GM21825 (cell line): ENCODE results near the gene LEFTY1.
"Not testable (repeated sequence)": the region's sequence is repeated elsewhere in the genome, so short reads cannot be mapped to it uniquely, and the experiment has no call there.

Source experiments
- ATAC-seq: cut with Tn5 transposase; IDR thresholded peaks from one replicate; pipeline ENCODE4 v1.9.1; 2021; ENCODE audit warnings: mild to moderate bottlenecking, moderate library complexity; ENCODE audit not compliant: unreplicated experiment

Gene LEFTY1, protein sequence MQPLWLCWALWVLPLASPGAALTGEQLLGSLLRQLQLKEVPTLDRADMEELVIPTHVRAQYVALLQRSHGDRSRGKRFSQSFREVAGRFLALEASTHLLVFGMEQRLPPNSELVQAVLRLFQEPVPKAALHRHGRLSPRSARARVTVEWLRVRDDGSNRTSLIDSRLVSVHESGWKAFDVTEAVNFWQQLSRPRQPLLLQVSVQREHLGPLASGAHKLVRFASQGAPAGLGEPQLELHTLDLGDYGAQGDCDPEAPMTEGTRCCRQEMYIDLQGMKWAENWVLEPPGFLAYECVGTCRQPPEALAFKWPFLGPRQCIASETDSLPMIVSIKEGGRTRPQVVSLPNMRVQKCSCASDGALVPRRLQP

DNA sequence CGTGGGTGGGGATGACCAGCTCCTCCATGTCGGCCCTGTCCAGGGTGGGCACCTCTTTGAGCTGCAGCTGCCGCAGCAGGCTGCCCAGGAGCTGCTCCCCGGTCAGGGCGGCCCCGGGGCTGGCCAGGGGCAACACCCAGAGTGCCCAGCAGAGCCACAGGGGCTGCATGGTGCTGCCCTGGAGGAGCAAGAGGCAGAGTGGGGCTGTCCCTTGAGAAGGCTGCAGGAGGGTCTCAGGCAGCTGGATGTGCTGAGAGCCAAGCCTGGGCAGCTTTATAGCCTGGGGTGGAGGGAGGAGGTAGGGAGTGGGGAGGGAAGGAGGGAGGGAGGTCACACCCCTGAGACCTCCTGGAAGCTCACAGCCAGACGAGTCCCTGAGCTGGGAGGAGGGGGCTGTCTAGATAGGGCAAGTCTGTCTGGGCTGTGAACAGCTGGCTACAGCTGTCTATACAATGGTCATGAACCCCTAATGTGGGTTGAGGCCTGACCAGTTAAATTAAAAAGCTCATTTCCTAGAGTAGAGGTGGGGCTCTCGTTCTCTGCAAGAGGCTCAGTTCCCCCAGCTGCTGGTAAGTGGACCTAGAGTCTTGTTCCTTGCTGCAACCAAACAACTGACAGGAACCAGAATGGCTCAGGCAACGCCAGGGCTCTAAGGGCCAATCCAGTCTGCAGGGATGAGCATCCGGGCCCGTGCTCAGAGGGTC, at the start of gene LEFTY1:
Gene LEFTY1, minus strand, starts transcription at position 249 of the 704 bp plus-strand sequence. Its CDS starts 80 bp downstream, at position 169.
- ATAC-seq = no peak

DNA sequence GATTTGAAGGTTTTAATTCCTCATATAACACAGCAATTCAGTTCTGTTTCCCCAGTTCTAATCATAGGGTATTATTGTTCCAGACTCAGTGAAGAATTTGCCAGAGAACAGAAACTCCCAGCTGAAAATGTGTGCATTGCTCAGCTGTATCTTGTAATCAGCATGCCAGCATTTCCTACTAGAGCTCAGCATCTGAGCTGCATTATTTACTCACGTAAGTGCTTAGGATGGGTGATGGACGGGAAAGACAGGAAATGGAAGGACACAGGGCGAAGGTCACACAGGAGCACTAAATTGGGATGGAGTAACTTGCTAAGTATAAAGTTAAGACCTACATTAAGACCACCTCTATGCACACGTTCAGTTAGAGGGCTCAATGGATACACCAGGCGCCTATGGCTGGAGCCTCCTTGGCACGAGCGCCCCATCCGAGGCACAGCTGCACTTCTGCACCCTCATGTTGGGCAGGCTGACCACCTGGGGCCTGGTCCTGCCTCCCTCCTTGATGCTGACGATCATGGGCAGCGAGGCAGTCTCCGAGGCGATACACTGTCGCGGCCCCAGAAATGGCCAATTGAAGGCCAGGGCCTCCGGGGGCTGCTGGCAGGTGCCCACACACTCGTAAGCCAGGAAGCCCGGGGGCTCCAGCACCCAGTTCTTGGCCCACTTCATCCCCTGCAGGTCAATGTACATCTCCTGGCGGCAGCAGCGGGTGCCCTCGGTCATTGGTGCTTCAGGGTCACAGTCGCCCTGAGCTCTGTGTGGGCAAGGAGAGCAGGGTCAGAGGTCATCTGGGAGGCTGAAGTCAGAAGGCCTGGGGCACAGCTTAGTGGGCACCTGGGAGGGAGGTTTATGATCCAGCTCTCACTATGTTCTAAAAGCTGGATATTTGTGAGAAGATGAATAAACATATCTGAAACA, 48.4 kb upstream of the LEFTY1 start:
- ATAC-seq = no peak

DNA sequence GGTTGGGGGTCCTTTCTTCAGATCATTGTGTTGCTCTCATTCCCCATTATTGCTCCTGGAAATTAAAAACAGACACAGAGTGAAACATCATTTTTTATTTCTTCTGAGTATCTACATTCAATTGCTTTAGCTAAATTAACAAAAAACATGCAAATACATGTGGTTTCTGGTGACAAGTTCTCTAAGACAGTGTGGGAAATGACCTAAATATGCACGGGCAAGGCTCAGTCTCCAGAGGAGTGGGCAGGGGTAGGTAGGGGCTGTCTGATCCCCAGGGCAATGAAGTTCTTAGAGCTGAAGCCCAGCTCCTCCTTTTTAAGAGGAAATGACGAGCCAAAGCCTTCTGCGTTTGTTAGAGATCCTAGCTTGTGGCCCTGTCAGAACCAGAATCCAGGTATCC, 47.6 kb upstream of the LEFTY1 start:
- no peak for ATAC-seq

DNA sequence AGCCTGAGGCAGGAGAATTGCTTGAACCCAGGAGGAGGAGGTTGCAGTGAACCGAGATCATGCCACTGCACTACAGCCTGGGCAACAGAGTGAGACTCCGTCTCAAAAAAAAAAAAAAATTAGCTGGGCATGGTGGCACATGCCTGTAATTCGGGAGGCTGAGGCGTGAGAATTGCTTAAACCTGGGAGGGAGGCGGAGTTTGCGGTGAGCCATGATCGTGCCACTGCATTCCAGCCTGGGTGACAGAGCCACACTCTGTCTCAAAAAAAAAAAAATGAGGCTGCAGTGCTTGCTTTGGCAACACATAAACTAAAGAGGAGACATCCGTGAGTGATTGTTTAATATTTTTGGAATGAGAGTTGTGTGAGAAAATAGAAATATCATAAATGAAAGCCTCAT, 47.1 kb upstream of the LEFTY1 start:
- ATAC-seq = not testable (repeated sequence)

DNA sequence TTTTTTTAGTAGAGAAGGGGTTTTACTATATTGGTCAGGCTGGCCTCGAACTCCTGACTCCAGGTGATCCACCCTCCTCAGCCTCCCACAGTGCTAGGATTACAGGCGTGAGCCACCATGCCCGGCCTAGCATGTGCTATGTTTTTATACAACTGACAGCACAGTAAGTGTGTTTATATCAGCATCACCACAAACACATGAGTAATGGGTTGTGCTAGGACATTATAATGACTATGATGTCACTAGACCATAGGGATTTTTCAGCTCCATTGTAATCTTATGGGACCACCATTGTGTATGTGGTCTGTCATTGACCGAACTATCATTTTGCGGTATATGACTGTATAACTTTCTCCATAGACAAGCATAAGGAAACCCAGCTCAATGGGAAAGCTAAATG, 45.8 kb upstream of the LEFTY1 start:
- ATAC-seq = no peak

DNA sequence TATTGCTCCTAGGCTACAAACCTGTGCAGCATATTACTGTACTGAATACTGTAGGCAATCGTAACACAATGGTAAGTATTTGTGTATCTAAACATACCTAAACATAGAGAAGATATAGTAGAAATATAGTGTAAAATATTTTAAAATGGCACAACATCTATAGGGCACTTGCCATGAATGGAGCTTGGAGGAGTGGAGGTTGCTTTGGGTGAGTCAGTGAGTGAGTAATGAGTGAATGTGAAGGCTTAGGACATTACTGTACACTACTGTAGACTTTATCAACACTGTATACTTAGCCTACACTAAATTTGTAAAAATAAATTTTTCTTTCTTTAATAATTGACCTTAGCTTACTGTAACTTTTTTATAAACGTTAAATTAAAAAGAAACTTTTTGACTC, 44.1 kb upstream of the LEFTY1 start:
- ATAC-seq = no peak

DNA sequence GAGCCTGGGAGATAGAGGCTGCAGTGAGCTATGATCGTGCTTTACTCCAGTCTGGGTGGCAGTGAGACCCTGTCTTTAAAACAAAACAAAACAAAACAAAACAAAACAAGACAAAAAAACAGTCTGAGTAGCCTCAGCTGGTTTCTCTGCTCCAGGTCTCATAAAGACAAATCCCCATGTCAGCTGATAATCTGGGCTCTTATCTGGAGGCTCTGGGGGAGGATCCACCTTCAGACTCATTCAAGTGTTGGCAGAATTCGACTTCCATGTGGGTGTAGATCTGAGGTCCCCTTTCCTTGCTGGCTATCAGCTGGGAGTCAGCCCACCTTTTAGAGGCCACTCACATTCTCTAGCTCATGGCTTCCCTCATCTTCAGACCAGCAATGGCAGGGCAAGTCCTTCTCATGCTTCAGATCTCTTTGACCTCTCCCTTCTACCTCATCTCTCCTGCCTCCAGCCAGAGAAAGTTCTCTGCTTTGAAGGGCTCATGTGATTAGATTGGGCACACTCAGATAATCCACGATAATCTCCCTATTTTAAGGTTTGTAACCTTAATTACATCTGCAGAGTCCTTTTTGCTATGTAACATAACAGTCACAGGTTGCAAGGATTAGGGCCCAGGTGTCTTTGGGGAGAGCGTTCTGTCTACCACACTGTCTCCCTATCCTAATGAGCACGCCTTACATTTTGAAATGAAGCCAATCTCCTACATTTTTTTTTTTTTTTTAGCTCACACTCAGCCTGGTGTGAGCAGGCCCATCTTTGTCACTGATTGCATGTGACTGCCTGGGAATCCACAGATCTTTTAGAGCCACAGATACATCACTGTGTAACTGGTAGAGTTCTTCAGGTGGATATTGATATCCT, 42.6 kb upstream of the LEFTY1 start:
- ATAC-seq = no peak

DNA sequence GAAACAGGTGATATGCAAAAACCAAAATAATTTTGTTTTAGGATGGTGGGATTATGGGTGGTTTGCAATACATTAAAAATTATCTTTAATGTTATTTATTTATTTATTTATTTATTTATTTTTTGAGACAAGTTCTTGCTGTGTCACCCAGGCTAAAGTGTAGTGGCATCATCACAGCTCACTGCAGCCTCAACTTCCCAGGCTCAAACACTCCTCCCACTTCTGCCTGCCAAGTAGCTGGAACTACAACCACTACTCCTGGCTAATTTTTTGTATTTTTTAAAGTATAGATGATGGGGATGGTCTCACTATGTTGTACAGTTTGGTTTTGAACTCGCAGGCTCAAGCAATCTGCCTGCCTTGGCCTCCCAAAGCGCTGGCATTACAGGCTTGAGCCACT, 41.6 kb upstream of the LEFTY1 start:
- no peak for ATAC-seq

DNA sequence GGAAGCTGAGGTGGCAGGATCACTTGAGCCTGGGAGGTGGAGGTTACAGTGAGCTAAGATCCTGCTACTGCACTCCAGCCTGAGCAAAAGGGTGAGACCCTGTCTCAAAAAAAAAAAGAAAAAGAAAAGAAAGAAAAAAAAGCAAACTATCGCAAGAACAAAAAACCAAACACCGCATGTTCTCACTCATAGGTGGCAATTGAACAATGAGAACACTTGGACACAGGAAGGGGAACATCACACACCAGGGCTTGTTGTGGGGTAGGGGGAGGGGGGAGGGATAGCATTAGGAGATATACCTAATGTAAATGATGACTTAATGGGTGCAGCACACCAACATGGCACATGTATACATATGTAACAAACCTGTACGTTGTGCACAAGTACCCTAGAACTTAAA, 40.5 kb upstream of the LEFTY1 start:
- not testable (repeated sequence) for ATAC-seq

DNA sequence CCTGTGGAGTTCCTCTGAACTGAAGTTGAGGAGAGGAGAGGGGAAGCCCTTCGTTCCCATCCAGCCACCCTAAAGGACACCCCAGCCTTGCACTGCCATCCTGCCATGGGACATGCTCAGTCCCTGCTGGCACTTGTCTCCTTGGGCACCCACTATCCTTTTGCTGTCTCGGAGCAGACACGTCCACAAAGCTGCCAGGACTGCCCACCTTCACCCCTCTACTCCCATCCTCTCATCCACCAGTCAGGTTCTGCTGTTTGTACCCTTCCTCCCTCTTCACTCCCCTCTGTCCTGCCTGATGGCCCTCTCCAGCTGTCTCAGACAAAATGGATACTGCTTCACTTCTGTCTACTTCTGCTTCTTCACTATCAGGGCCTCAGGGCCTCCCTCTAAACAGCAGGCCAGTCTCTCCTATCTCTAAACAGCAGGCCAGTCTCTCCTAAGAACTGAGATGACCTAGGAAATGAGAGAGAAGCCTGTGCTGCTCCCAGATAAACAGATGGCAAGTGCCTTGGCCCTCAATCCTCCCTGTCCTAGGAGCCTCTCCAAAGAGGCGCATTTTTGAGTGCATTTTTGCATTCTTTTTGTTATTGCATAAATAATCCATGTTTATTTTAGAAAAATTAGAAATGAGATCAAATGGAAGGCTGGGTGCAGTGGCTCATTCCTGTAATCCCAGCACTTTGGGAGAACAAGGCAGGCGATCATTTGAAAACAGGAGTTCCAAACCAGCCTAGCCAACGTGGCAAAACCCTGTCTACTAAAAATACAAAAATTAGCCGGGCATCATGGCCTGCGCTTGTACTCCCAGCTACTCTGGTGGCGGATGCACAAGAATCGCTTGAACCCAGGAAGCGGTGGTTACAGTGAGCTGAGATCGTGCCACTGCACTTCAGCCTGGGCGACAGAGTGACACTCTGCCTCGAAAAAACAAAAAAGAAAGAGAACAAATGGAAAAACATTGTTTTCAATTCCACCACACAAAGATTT, 39.5 kb upstream of the LEFTY1 start:
- no peak for ATAC-seq

DNA sequence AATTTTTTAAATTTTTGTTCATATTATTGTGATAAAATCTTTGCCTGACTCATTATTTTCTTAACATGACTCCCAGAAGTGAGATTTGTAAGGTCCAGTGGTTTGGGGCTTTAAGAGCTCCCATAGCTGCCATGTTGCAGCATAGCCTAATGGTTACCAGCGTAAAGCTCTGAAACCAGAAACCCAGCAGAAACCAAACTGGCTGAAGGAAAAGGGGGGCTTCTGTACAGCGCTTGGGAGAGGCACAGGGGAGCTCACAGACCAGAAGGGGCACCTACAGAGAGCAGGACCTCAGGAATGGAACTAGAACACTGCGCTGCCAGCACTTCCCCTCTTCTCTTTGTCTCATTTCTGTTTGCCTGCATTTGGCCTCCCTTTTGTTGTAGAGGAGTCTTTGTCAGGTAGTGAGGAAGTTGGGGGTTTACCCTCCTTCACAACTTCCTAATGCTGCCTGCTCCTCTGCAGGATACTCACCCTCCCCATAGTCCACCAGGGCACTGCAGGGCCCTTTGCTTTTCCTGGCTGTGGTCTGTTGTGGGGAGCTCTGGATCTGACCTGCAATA, 37.7 kb upstream of the LEFTY1 start:
- ATAC-seq = no peak

DNA sequence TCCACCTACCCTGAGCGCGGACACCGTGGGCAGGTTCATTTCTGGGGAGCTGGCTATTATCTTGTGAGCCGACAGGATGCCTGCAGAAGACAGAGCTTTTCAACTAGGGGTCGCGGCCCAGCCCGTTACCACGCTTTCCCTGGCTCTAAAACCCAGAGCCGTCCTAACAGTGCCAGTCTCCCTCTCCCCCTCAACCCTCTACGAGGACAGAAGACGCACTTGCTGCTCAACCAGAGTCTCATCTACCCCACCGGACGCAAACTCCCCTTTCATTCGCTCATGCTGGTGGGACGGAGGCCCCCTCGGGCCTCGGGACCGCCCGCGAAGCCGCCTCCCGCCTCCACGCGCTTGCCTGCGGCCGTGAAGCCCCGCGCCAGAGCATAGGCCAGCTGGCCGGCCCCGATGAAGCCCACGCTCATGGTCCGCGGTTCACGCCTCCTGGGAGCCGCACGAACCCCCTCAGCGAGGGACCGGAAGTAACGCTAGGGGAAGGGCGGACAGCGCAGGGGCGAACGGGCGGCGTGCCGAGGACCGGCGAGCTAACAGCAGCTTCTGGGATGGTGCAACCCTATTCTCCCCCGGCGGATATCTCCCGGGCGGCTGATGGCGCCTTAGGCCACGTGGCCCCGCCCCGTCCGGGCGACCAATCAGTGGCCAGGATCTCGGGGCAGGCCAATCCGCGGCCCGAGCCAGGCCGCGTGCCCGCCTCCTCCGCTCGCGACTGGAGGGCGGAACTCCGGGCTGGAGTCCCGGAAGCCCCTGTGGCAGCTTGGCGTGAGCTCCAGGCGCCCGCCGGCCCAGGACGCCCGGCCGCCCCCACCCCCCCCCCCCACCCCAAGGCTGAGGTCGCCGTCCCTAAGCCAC, 35.0 kb upstream of the LEFTY1 start, which contains the start of gene PYCR2:
Gene PYCR2, minus strand, starts transcription at position 559 of the 864 bp plus-strand sequence. Its CDS starts 140 bp downstream, at position 419.
- peak; percentile 99 for ATAC-seq

DNA sequence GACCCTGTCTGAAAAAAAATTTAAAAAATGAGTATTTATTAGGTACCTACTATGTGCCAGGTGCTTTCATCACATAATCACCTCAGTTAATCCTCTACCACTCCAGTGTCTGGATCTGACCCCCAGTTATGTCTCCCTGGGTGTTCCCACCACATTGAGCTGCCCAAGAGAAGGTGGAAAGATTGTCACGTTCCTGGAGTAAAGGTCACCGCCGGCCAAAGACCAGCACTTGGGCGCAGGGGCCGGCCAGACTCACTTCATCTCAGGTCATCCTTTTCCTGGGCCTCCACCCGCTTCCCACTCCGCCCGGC, 34.4 kb upstream of the LEFTY1 start:
- no peak for ATAC-seq

DNA sequence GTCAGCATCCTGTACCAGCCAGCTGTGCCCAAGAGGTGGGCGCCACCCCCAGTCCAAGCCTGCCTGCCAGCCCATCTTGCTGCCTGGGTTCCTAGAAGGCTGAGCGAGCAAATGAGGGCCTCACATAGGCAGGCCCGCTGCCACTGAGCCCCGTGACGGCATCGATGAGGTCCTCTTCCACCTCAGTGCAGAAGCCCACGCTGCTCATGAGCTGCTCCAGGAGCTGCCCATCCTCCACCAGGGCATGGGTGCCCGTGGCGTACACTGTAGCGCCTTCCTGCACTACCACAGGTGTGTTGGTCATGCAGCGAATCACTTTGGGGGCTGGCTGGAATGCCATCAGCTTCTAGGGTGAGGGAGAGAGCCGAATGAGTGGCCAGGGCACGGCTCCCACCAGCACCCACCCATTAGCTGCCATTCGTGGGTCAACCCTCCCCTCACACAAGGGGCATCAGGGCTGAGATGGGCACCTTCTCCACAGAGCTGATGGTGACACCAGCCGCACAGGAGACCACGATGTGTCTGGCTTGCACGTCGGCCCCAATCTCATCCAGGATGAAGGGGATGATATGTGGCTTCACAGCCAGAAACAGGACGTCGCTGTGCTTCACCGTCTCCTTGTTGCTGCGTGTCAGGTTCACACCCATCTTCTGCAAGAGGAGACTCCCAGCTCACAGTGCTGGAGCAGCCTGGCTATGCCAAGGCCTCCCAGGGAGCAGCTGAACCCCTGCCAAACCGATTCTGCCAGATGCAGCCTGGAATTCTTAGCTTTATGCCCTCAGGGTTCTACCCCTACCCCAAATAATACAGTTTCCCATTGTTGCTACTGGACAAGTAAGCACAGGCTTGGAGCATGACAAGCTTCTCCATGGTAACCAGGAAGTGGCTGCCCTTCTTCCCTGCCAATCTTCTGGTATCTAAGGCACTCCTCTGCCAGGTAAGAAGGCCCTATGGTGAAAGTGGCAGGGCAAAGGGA, 33.1 kb upstream of the LEFTY1 start:
- no peak for ATAC-seq

DNA sequence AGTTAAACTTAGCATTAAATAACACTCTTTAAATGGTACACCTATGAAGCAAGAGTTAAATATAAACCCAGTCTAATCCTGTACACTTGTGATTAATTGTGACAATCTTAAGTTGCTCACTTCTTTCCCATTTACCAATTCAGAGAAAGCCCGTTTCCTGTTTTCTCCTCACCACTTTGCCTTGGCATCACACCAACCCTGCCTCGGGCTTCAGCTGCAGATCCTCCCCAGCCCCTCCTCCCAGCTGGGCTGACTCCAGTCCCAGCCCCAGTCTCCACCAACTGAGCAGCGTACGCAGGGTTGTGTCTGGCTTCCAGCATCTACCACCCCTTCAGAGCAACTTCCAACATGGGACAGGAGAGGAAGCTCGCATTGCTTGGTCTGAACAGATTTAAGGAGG, 31.0 kb upstream of the LEFTY1 start:
- no peak for ATAC-seq

DNA sequence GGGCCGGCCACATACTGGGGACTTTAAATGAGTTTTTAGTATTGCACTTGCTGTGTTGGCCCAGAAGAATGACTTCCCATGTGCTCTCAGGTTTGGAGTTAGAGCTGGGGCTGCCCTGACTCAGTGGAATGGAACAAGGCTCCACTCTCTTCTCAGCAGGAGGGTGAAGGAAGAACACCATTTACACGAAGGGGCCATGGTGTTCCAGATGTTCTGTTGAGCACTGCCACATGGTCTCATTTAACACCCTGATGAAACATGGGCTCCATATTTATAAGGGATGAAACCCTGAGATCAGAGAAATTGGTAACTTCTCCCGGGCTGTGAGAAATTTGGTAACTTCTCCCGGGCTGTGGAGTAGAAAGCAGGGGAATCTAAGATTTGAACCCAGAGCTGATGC, 29.3 kb upstream of the LEFTY1 start:
- no peak for ATAC-seq

DNA sequence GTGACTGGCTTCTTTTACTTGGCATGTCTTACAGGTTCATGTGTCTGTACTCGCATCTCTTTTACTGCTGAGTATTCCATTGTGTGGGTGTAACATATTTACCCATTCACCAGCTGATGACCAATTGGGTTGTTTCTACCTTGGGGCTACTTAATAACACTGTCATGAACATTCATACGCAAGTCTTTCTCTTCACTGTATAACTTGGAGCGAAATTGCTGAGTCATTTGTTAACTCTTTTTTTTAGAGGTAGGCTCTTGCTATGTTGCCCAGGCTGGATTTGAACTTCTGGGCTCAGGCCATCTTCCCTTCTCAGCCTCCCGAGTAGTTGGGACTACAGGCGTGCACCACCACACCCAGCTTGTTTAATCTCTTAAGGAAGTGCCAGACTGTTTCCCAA, 28.6 kb upstream of the LEFTY1 start:
- ATAC-seq = no peak
